Activated T-helper 17 cell treated with anti-CD3 and anti-CD28 coated beads, Interleukin-2, amount 50 U/mL, for 72 hours (primary cell): Measurements from ENCODE around the gene BRIX1. TPM values are rescaled to one million over a fixed set of nuclear protein-coding genes. Genes with fewer than 3 reads are reported as not detected.

Experiments used
- ATAC-seq: fragments of 150-1000 bp; cut with Tn5 transposase; replicated peaks from 2 replicates; pipeline ENCODE4 v1.10.0; 2021; ENCODE audit warnings: mild to moderate bottlenecking, moderate library complexity
- H3K27ac Mint-ChIP-seq: one replicate; pipeline ENCODE4 v1.8.0; 2022; ENCODE audit warnings: mixed read lengths
- H3K27me3 Mint-ChIP-seq: one replicate; pipeline ENCODE4 v1.8.0; 2022; ENCODE audit warnings: mixed read lengths
- H3K36me3 Mint-ChIP-seq: one replicate; pipeline ENCODE4 v1.8.0; 2022; ENCODE audit warnings: low read depth, mild to moderate bottlenecking, mixed read lengths
- H3K4me1 Mint-ChIP-seq: one replicate; pipeline ENCODE4 v1.8.0; 2022; ENCODE audit warnings: mixed read lengths
- H3K4me3 Mint-ChIP-seq: one replicate; pipeline ENCODE4 v1.8.0; 2022; ENCODE audit warnings: mild to moderate bottlenecking, mixed read lengths
- H3K9me3 Mint-ChIP-seq: one replicate; pipeline ENCODE4 v1.8.0; 2022; ENCODE audit warnings: mixed read lengths
- total RNA-seq, 2 donors: library from RNA; stranded (reverse); gene quantifications; one replicate each; pipeline ENCODE4 v1.2.3, GENCODE V29; 2022

Gene BRIX1
- total RNA-seq, 2 donors from 2014 or later = 43.0 to 84.2 TPM

DNA sequence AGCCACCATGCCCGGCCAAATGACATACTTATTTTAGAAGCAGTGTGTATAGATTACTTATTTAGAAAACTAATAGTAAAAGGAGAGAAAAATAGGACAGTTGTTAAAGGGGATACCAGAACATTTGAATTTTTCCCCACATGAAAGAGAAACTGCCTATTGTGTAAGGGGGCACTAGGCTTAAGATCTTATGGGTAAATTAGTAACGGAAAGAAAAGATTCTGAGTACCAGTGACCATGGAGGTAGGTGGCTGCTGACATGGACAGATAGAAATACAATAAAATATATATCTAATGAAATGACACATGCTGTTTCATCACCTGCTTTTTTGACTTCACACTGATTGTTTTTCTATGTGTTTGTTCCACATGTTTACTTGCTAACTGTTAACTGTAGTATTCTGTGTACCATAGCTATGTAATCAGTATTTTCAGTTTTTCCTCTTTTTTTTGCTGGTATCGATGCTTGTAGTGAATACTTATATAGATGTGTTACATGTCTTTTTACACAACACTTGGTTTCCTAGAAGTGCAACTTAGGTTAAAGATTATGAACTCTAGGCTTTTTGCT, 10.9 kb downstream of the BRIX1 start:
- H3K4me3 Mint-ChIP-seq = no peak overlapping the region
- H3K36me3 Mint-ChIP-seq = peaks cover 71% of the 10 kb centered on the region
- ATAC-seq = no peak
- no peaks in the 10 kb centered on the region for H3K27me3 Mint-ChIP-seq
- H3K4me1 Mint-ChIP-seq = peaks cover 19% of the 10 kb centered on the region
- peak overlapping the region; percentile 12 for H3K27ac Mint-ChIP-seq
- H3K9me3 Mint-ChIP-seq = no peaks in the 10 kb centered on the region

DNA sequence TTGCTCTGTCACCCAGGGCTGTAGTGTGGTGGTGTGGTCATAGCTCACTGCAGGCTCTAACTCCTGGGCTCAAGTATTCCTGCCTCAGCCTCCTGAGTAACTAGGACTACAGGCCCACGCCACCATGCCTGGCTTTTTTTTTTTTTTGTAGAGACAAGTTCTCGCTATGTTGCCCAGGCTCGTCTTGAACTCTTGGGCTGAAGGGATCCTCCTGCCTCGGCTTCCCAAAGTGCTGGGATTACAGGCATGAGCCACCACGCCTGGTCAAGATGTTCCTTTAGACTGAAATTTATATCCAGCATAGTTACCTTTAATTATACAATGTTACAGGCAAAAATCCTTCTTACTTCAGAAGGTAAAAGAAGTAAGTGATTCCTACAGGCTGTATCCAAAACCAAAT, 12.3 kb downstream of the BRIX1 start:
- Mint-ChIP-seq H3K27ac (no peak overlapping the region), H3K4me1 (peaks cover 21% of the 10 kb centered on the region), H3K9me3 (no peaks in the 10 kb centered on the region), H3K4me3 (no peak overlapping the region), H3K27me3 (no peaks in the 10 kb centered on the region), H3K36me3 (peaks cover 63% of the 10 kb centered on the region)
- no peak for ATAC-seq

DNA sequence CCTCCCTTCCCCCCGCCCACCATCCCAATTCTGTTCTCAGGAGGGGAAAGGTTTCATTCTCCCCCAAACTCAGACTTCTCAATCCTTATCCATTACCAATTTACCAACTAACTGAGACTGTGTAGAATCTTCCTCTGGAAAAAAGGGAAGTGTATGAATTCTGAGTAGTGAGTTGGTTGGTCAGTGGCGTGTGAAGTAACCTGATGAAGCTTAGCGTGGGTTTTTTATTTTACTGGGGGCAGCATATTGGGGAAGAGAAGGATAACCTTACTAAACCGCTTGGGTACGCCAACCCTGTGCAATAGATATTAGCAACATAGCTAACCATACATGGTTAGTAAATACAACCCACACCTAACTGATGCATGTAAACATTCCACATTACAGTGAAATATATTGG, 12.8 kb downstream of the BRIX1 start:
- no peak for ATAC-seq
- no peaks in the 10 kb centered on the region for H3K27me3 Mint-ChIP-seq
- H3K36me3 Mint-ChIP-seq = peaks cover 59% of the 10 kb centered on the region
- peak overlapping the region; percentile 88 for H3K4me3 Mint-ChIP-seq
- no peaks in the 10 kb centered on the region for H3K9me3 Mint-ChIP-seq
- no peak overlapping the region for H3K27ac Mint-ChIP-seq
- H3K4me1 Mint-ChIP-seq = peaks cover 20% of the 10 kb centered on the region

DNA sequence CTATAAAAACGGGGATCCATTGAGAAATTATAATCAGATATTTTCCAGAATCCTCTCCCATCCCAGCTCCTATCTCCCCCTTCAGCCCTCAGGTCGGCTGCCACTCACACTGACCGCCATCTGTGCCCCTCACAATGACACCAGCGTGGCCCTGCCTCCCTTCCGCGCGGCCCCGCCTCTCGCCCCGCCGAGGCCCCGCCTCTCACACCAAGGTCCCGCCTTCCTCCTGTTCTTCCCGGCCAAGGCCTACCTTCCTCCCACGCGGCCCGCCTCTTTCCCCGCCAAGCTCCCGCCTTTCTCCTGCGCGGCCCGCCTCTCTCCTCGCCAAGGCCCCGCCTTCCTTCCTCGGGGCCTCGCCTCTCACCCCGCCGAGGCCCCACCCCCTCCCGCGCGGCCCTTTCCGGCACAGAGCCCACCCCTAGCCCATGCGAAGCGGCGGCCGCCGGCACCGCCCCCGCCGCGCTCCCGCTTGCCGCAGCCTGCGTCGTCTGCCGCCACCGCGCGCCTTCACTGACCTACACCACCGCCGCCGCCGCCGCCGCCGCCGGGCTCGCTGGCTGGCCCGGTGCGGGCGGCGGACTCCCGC, 13.7 kb downstream of the BRIX1 start, which contains the start of gene DNAJC21:
Gene DNAJC21, plus strand, starts transcription at position 426 of the 586 bp plus-strand sequence. CDS start 261 bp downstream, outside the sequence.
- peak; percentile 91 for ATAC-seq
- H3K4me1 Mint-ChIP-seq = peaks cover 20% of the 10 kb centered on the region
- H3K9me3 Mint-ChIP-seq = no peaks in the 10 kb centered on the region
- peak within 1 kb of the TSS; percentile 88 for H3K4me3 Mint-ChIP-seq
- peaks cover 59% of the 10 kb centered on the region for H3K36me3 Mint-ChIP-seq
- no peaks in the 10 kb centered on the region for H3K27me3 Mint-ChIP-seq
- H3K27ac Mint-ChIP-seq = peak within 1 kb of the TSS; percentile 95

DNA sequence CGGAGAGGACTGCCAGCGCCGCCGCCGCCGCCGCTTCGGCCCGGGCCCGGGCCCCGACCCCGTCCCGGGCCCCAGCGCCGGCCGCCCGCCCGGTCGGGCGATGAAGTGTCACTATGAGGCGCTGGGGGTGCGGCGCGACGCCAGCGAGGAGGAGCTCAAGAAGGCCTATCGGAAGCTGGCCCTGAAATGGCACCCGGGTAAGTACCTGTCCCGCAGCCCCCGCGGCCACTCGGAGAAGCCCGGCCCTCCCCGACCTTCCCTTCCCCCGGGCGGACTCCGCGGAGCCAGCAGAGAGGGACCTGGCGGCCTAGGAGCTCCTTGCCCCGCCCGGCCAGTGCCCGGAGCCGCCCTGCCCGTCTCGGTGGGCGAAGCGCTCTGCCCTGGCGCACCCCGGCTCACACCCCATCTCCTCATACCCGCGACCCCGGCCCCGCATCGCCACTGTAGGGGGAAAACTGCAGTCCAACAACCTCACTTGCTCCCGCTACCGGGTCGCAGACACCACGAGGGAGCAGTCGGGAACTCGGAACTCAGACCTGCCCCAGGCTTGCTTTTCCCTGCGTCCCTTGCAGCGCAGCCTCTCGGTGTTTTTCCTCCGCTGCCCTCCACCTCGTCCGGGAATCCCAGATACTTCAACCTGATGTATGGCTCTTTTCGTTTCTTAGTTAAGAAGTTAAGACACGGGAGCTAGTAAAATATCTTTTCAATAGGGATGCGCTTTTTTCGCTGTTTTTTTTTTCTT, 14.4 kb downstream of the BRIX1 start:
- Mint-ChIP-seq H3K4me3 (peak overlapping the region; percentile 88), H3K9me3 (no peaks in the 10 kb centered on the region), H3K36me3 (peaks cover 59% of the 10 kb centered on the region), H3K27ac (peak overlapping the region; percentile 95), H3K27me3 (no peaks in the 10 kb centered on the region), H3K4me1 (peaks cover 20% of the 10 kb centered on the region)
- peak; percentile 80 for ATAC-seq

DNA sequence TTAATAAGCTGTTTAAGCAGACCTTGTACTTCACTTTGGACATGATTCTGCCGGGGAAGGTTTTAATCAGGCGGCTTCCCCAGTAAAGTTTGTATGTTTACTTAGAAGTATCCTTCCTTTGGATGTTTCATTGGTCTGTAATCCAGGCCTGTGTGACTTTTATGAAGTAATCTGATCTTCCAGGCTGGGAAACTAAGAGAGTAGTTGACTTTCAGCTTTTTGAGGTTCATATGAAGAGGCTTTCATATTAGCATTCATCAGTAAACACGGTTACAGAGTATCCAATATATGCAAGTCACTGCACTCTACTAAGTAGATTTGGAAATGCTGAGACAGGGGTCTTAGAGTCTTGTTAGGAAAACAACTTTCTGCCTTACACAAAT, 14.9 kb downstream of the BRIX1 start:
- Mint-ChIP-seq H3K27me3 (no peaks in the 10 kb centered on the region), H3K36me3 (peaks cover 59% of the 10 kb centered on the region), H3K27ac (peak overlapping the region; percentile 95), H3K9me3 (no peaks in the 10 kb centered on the region), H3K4me1 (peaks cover 20% of the 10 kb centered on the region), H3K4me3 (peak overlapping the region; percentile 88)
- no peak for ATAC-seq

DNA sequence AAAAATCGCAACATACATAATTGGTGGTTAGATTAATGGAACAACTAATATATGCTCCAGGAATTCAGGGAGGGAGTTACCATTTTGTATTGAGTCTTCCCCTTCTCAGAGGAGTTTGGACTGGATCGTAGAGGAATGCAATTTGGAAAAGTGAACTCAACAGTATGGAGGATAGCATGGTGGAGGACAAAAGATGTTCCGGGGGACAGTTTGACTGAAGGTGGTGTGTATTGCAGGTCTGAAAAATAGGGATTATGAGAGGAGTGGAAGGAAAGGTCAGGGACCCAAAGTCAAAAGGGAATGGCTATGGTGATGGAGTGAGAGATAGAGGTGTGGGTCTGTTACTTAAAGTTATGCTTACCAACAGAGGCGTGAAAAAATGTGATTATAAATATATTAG, 15.4 kb downstream of the BRIX1 start:
- Mint-ChIP-seq H3K4me3 (peak overlapping the region; percentile 88), H3K9me3 (no peaks in the 10 kb centered on the region), H3K27me3 (no peaks in the 10 kb centered on the region), H3K4me1 (peaks cover 20% of the 10 kb centered on the region), H3K36me3 (peaks cover 59% of the 10 kb centered on the region), H3K27ac (peak overlapping the region; percentile 95)
- no peak for ATAC-seq

DNA sequence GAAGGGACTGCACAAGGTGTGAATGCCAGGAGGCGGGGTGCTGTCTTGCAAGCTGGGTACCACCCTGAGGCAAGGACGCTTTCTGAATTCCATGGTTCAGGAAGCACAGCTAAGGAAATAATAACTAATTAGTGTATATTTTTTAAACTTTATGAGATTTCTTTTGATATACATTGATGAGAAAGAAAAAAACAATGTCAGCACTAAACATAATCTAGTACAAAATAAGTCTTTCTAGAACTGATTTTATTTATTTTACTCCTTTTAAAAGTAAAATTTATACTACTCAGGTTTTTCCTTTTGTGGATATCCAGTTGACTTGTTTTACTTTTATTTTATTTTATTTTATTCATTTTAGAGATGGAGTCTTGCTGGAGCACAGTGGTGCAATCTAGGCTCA, 17.4 kb downstream of the BRIX1 start:
- no peak for ATAC-seq
- Mint-ChIP-seq H3K27ac (no peak overlapping the region), H3K36me3 (peaks cover 60% of the 10 kb centered on the region), H3K4me1 (peaks cover 20% of the 10 kb centered on the region), H3K9me3 (no peaks in the 10 kb centered on the region), H3K27me3 (no peaks in the 10 kb centered on the region), H3K4me3 (no peak overlapping the region)

DNA sequence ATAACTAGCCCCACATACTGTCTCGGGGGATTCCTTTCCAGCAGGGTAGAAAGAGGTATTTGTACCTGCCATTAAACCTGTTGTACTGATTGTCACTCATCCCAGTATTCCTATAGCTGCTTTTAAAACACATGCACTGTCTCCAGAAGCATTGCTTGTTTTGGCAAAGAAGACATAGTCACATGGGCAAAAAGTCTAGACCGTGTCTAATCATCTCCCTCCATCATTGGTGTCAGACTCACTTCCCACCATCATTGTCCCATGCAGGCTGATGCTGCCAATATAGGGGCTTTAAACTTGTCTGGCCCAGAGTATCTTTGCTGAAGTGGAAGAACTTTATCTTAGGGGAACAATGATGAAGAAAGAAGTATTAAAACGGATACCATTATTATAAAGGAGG, 26.4 kb downstream of the BRIX1 start:
- peaks cover 97% of the 10 kb centered on the region for H3K36me3 Mint-ChIP-seq
- H3K27me3 Mint-ChIP-seq = no peaks in the 10 kb centered on the region
- no peak for ATAC-seq
- no peak overlapping the region for H3K4me3 Mint-ChIP-seq
- H3K27ac Mint-ChIP-seq = no peak overlapping the region
- no peaks in the 10 kb centered on the region for H3K4me1 Mint-ChIP-seq
- no peaks in the 10 kb centered on the region for H3K9me3 Mint-ChIP-seq

DNA sequence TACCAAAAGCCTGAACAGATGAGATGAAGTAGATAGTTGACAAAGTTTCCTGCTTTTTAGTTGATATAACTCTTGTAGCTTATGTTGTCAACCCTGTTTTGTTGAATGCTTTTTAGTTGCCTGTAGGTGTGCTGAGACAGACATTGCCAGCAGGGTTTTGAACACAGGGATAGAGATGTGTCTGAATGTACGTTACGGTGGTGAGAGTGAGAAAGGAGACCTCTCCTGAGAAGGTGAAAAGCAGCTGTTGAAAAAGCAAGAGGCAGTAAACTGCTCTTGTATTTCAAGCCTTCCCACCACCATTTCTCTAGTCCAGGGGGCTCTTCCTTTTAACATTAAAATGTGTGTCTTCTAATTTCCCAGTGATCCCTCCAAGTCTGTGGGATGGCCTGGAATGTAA, 28.5 kb downstream of the BRIX1 start:
- Mint-ChIP-seq H3K27me3 (no peaks in the 10 kb centered on the region), H3K36me3 (peaks cover 97% of the 10 kb centered on the region), H3K4me3 (no peak overlapping the region), H3K9me3 (no peaks in the 10 kb centered on the region), H3K4me1 (no peaks in the 10 kb centered on the region), H3K27ac (no peak overlapping the region)
- no peak for ATAC-seq

DNA sequence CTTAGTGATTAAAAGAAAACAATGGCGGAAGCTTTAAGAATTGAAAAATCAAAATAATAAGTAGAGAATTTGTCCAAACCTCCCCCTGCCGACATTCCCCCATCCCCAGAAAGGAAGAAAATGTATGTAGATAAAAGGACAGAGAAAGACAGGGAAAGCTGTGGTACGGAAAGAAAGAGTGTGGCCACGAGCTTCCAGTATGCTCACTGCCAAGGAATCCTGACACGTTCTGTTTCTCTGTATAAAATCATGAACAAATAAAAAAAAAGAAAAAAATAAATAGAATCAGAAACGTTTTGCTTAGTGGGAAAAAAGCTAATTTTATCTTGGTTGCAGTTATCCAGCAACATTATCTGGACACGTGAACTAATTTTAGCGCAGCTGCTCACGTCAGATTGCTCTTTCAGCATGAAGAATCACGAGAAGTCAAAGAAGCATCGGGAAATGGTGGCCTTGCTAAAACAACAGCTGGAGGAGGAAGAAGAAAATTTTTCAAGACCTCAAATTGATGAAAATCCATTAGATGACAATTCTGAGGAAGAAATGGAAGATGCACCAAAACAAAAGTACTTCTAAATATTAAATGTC, 29.0 kb downstream of the BRIX1 start:
- Mint-ChIP-seq H3K4me1 (no peaks in the 10 kb centered on the region), H3K27ac (no peak overlapping the region), H3K4me3 (no peak overlapping the region), H3K9me3 (no peaks in the 10 kb centered on the region), H3K36me3 (peaks cover 97% of the 10 kb centered on the region), H3K27me3 (no peaks in the 10 kb centered on the region)
- ATAC-seq = no peak

DNA sequence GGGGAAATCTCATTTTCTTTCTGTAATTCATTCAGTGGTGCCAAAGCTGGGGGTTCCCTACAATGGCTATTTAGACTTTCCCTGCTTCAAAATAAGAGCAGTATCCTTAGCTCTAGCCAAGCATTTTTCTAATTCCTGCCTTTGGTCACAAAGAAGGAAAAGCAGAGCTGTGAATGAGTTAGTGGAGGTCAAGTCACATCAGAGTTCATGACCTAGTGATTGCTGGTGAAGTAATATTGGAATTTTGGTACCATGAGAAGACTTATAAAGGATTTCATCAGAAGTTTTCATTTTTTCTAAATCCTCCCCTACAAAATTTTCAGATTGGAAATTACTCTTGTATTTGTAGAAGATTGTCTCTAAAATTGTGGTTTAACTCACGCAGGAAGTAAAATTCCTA, 41.8 kb downstream of the BRIX1 start:
- no peaks in the 10 kb centered on the region for H3K9me3 Mint-ChIP-seq

DNA sequence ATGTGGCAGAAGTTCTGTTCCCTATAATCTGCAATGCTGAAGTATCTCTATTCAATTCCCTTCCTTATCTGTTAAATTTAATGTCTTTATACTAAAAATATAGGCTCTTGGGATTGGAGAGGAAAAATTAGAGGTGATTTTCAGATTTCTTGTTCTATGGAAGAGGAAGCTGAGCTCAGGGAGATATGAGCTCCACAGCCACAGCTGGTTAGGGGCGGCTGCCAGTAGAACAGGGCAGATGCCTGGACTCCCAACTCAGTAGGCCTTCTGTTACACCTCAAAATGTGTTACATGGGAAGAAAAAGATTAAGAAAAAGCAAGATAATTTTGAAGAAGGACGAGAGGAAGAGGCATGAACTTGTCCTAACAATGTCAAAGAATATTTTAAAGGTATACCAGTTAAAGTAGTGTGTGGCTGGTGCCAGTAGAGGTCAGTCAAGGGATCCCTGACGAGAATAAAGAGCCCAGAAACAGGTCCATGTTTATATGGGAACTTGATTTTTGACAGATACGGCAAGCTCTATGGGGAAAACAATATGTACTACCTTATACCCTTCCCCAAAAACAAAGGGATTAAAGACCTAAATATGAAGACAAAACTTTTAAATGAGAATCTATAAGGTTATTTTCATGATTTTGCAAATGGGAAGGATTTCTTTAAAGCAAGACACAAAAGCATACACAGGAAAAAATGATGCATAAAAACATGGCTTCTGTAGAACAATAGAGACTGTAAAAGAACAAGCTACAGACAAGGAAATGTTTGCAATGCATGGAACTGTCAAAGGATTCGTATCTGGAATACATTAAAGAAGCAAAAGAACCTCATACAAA, 42.6 kb downstream of the BRIX1 start:
- H3K36me3 Mint-ChIP-seq = peaks cover 41% of the 10 kb centered on the region
- H3K9me3 Mint-ChIP-seq = no peaks in the 10 kb centered on the region
- H3K27ac Mint-ChIP-seq = no peak overlapping the region
- no peaks in the 10 kb centered on the region for H3K27me3 Mint-ChIP-seq
- H3K4me1 Mint-ChIP-seq = peaks cover 8% of the 10 kb centered on the region
- ATAC-seq = no peak
- no peak overlapping the region for H3K4me3 Mint-ChIP-seq

More for the DNA sequence above, 41.8 kb downstream of the BRIX1 start:
- Mint-ChIP-seq H3K4me3 (no peak overlapping the region), H3K4me1 (peaks cover 8% of the 10 kb centered on the region), H3K27me3 (no peaks in the 10 kb centered on the region), H3K27ac (no peak overlapping the region), H3K36me3 (peaks cover 47% of the 10 kb centered on the region)
- ATAC-seq = no peak

DNA sequence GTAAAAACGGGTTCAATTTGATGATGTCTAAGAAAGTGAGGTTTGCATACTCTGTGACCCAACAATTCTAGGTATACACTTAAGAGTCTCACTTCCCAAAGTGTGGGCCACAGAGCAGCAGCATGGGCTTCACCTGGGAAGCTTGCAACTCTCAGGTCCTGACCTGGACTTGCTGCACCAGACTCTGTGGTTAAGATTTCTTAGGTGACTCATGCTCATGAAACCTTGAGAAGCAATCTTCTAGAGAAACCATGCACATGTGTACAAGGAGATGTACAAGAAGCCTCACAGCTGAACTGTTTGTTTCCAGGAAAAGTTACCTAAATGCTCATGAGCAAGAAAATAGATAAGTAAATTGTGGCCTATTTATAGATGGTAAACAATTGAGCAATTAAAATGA, 43.8 kb downstream of the BRIX1 start:
- ATAC-seq = peak; percentile 84
- Mint-ChIP-seq H3K27me3 (no peaks in the 10 kb centered on the region), H3K27ac (peak overlapping the region; percentile 23), H3K4me3 (no peak overlapping the region), H3K36me3 (peaks cover 30% of the 10 kb centered on the region), H3K4me1 (peaks cover 8% of the 10 kb centered on the region), H3K9me3 (no peaks in the 10 kb centered on the region)
